Measurements from ENCODE around the gene RPS15.
A peak's percentile ranks its signal among the peaks of the same experiment; 100 is the strongest.

Gene RPS15

GRCh38 chr19:1420590-1420989, 17.6 kb upstream of the RPS15 start:
- Histone ChIP-seq H3K4me2 (no peak overlapping the region), H4K20me1 (peaks cover 100% of the 10 kb centered on the region), H3K27ac (no peak overlapping the region), H3K9ac (no peak overlapping the region), H3K4me3 (no peak overlapping the region), H3K36me3 (peaks cover 97% of the 10 kb centered on the region), H3K9me3 (no peaks in the 10 kb centered on the region), H3K4me1 (peaks cover 56% of the 10 kb centered on the region), H3K27me3 (no peaks in the 10 kb centered on the region)
- no peak for TF ChIP-seq Cebpa-rat (IDR thresholded peaks at IDR 0.05)

- no peak overlapping the region for H3K4me3 ChIP-seq
- H3K9ac ChIP-seq, result no peak overlapping the region
- peaks cover 56% of the 10 kb centered on the region for H3K4me1 ChIP-seq
- H3K9me3 ChIP-seq, result no peaks in the 10 kb centered on the region
- H3K27ac ChIP-seq, result no peak overlapping the region
- H4K20me1 ChIP-seq, result peaks cover 100% of the 10 kb centered on the region
- TF ChIP-seq Cebpa-rat (IDR thresholded peaks at IDR 0.05), result no peak
- peaks cover 94% of the 10 kb centered on the region for H3K36me3 ChIP-seq
- no peak overlapping the region for H3K4me2 ChIP-seq
- H3K27me3 ChIP-seq, result no peaks in the 10 kb centered on the region
Observed at GRCh38 chr19:1421218-1421957, 16.8 kb upstream of the RPS15 start.

GRCh38 chr19:1421958-1422305, 16.3 kb upstream of the RPS15 start:
- H3K27me3 ChIP-seq, result no peaks in the 10 kb centered on the region

GRCh38 chr19:1422360-1422759, 15.8 kb upstream of the RPS15 start:
- H3K36me3 ChIP-seq, result peaks cover 84% of the 10 kb centered on the region
- H4K20me1 ChIP-seq, result peaks cover 100% of the 10 kb centered on the region
- no peak overlapping the region for H3K27ac ChIP-seq
- no peak for TF ChIP-seq Cebpa-rat (IDR thresholded peaks at IDR 0.05)
- no peaks in the 10 kb centered on the region for H3K27me3 ChIP-seq
- H3K9me3 ChIP-seq, result no peaks in the 10 kb centered on the region
- peak overlapping the region; percentile 83; the same call in 1 of the 2 replicates for H3K4me2 ChIP-seq
- H3K9ac ChIP-seq, result peak overlapping the region; percentile 35; the same call in 1 of the 2 replicates
- H3K4me3 ChIP-seq, result no peak overlapping the region
- peaks cover 62% of the 10 kb centered on the region for H3K4me1 ChIP-seq

More at GRCh38 chr19:1421958-1422305, 16.3 kb upstream of the RPS15 start:
- H3K4me2 ChIP-seq, result no peak overlapping the region
- no peak overlapping the region for H3K4me3 ChIP-seq
- H3K9me3 ChIP-seq, result no peaks in the 10 kb centered on the region
- H3K9ac ChIP-seq, result peak overlapping the region; percentile 35; the same call in 1 of the 2 replicates
- peaks cover 58% of the 10 kb centered on the region for H3K4me1 ChIP-seq
- peaks cover 88% of the 10 kb centered on the region for H3K36me3 ChIP-seq
- peaks cover 100% of the 10 kb centered on the region for H4K20me1 ChIP-seq
- no peak overlapping the region for H3K27ac ChIP-seq
- no peak for TF ChIP-seq Cebpa-rat (IDR thresholded peaks at IDR 0.05)

- peaks cover 68% of the 10 kb centered on the region for H3K4me1 ChIP-seq
- TF ChIP-seq Cebpa-rat (IDR thresholded peaks at IDR 0.05), result no peak
- H4K20me1 ChIP-seq, result peaks cover 100% of the 10 kb centered on the region
- H3K9me3 ChIP-seq, result no peaks in the 10 kb centered on the region
- no peak overlapping the region for H3K4me3 ChIP-seq
- H3K4me2 ChIP-seq, result peak overlapping the region; percentile 83
- H3K27me3 ChIP-seq, result no peaks in the 10 kb centered on the region
- H3K9ac ChIP-seq, result peak overlapping the region; percentile 48; the same call in 1 of the 2 replicates
- no peak overlapping the region for H3K27ac ChIP-seq
- peaks cover 78% of the 10 kb centered on the region for H3K36me3 ChIP-seq
Observed at GRCh38 chr19:1422943-1423342, 15.3 kb upstream of the RPS15 start.

- Histone ChIP-seq H3K4me2 (peak overlapping the region; percentile 83), H3K4me3 (no peak overlapping the region), H3K36me3 (peaks cover 77% of the 10 kb centered on the region), H3K9ac (peak overlapping the region; percentile 48; the same call in 1 of the 2 replicates), H3K4me1 (peaks cover 74% of the 10 kb centered on the region), H3K27ac (peak overlapping the region; percentile 41; the same call in 1 of the 2 replicates), H3K27me3 (no peaks in the 10 kb centered on the region), H4K20me1 (peaks cover 100% of the 10 kb centered on the region), H3K9me3 (no peaks in the 10 kb centered on the region)
- no peak for TF ChIP-seq Cebpa-rat (IDR thresholded peaks at IDR 0.05)
Observed at GRCh38 chr19:1423436-1424191, 14.6 kb upstream of the RPS15 start.

GRCh38 chr19:1424192-1424955, 13.8 kb upstream of the RPS15 start:
- Histone ChIP-seq H3K9me3 (no peaks in the 10 kb centered on the region), H3K27me3 (no peaks in the 10 kb centered on the region), H3K4me3 (no peak overlapping the region), H3K27ac (peak overlapping the region; percentile 41; the same call in 1 of the 2 replicates), H3K4me2 (peak overlapping the region; percentile 94), H3K4me1 (peaks cover 82% of the 10 kb centered on the region), H3K9ac (peak overlapping the region; percentile 48; the same call in 1 of the 2 replicates), H3K36me3 (peaks cover 77% of the 10 kb centered on the region), H4K20me1 (peaks cover 100% of the 10 kb centered on the region)
- no peak for TF ChIP-seq Cebpa-rat (IDR thresholded peaks at IDR 0.05)

GRCh38 chr19:1425102-1425837, 12.9 kb upstream of the RPS15 start:
- peaks cover 100% of the 10 kb centered on the region for H4K20me1 ChIP-seq
- H3K27ac ChIP-seq, result no peak overlapping the region
- no peaks in the 10 kb centered on the region for H3K9me3 ChIP-seq
- no peaks in the 10 kb centered on the region for H3K27me3 ChIP-seq
- peak overlapping the region; percentile 63 for H3K9ac ChIP-seq
- no peak overlapping the region for H3K4me3 ChIP-seq
- H3K4me1 ChIP-seq, result peaks cover 89% of the 10 kb centered on the region
- peak; percentile 79 for TF ChIP-seq Cebpa-rat (IDR thresholded peaks at IDR 0.05)
- peaks cover 78% of the 10 kb centered on the region for H3K36me3 ChIP-seq
- peak overlapping the region; percentile 94 for H3K4me2 ChIP-seq

GRCh38 chr19:1425902-1426301, 12.3 kb upstream of the RPS15 start:
- H3K9ac ChIP-seq, result peak overlapping the region; percentile 63
- H3K27me3 ChIP-seq, result no peaks in the 10 kb centered on the region
- H3K4me3 ChIP-seq, result no peak overlapping the region
- H4K20me1 ChIP-seq, result peaks cover 99% of the 10 kb centered on the region
- peak overlapping the region; percentile 94 for H3K4me2 ChIP-seq
- H3K27ac ChIP-seq, result peak overlapping the region; percentile 47; the same call in 1 of the 2 replicates
- peaks cover 78% of the 10 kb centered on the region for H3K36me3 ChIP-seq
- peaks cover 89% of the 10 kb centered on the region for H3K4me1 ChIP-seq
- no peaks in the 10 kb centered on the region for H3K9me3 ChIP-seq
- no peak for TF ChIP-seq Cebpa-rat (IDR thresholded peaks at IDR 0.05)

All from BLaER1 (cell line).